ENCODE measurements around the gene HLTF.
A peak's percentile ranks its signal among the peaks of the same experiment; 100 is the strongest.
"Not testable (repeated sequence)": the region's sequence is repeated elsewhere in the genome, so short reads cannot be mapped to it uniquely, and the experiment has no call there.

Gene HLTF

DNA sequence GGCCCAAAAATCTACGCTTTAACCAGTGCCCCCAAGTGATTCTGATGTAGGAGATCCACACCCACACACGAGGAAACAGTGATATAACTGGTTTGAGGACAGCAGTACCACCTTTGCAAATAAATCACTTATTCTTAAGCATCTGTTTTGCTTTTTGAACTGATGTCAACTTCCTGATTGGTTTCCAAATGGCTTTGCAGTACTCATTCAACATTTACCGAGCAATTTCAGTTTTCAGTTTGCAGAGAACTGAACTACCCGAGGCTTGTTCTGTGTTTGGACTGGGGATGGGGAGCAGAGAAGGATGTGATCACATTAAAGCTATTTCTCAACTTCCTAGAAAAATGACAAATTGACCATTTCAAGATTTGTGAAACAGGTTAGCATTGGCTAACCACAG is 96.1 kb downstream of the HLTF start:
- DNase-seq = peak; percentile 58

DNA sequence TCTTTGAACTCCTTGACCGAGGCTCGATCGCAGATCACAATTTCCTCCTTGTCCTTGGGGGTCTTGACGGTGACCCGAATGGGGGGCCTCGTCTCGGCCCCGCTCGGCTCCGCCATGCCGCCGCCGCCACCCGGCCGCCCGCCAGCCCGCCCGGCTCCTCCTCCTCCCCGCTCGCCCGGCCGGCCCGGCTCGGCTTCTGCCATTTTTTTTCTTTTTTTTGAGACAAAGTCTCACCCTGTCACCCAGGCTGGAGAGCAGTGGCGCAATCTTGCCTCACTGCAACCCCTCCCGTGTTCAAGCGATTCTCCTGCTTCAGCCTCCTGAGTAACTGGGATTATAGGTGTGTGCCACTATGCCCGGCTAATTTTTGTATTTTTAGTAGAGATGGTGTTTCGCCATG is 98.8 kb downstream of the HLTF start:
- DNase-seq = not testable (repeated sequence)

DNA sequence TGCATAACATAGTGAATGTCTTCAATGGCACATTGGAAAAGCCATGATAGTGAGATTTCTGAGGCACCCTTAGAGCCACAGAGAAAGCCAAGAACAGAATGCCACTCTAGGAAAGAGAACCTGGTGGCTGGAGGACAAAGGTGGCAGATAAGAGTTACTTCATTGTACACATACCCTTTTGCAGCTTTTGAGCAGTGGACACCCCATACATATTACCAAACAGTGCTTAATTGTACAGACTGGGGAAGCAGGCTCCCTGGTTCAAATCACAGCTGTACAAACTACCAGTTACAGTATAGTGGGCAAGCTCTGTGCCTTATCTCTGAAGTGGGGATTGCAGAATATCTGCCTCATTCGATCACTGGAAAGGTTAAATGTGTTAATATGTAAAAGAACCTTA is 105.1 kb downstream of the HLTF start:
- no peak for DNase-seq

Data from MV-4-11 (cell line).